Sigmoid colon (tissue), 4 donors: ENCODE measurements around the gene BMPR1A.

Source experiments
- POLR2A ChIP-seq, 2 donors: fragments of 450-650 bp; IDR thresholded peaks; one replicate each; pipeline ENCODE4 v1.6.1; 2016; ENCODE audit warnings: antibody characterized with exemption in 2 of 2, mild to moderate bottlenecking in 2 of 2, moderate library complexity in 2 of 2
- POLR2AphosphoS5 ChIP-seq, 4 donors: sonication (generic); formaldehyde crosslinking; IDR thresholded peaks; one replicate each; pipeline ENCODE4 v1.6.1; 2017; ENCODE audit warnings: antibody characterized with exemption in 4 of 4
- TF ChIP-seq, protein P1 (sequence below), 4 experiments: fragments of 450-650 bp in 3 of 4; fragments of 200-600 bp in 1 of 4; IDR thresholded peaks; one replicate each; pipeline ENCODE4 v1.5.1; 2016 to 2019; ENCODE audit warnings: antibody characterized with exemption in 4 of 4, mild to moderate bottlenecking in 3 of 4, moderate library complexity in 2 of 4

DNA sequence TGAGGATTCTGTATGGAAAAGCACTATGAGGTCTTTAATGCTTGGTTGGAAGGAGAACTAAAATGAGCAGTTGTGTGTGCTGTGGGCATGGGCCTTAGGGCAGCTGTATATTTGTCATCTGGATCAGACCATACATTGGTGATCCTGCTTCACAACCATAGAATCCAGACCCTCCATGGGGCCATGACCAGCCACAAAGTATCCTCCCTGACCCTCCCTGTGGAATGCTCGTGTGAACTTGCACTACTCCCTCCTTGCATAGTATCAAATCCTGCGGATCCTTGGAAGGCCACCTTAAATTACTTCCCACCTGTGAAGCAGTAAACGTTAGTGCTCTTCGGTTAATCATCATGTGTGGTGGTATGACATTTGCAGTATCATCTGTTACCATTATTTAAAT lies 67.1 kb downstream of the BMPR1A start:
- TF ChIP-seq, protein P1, sequence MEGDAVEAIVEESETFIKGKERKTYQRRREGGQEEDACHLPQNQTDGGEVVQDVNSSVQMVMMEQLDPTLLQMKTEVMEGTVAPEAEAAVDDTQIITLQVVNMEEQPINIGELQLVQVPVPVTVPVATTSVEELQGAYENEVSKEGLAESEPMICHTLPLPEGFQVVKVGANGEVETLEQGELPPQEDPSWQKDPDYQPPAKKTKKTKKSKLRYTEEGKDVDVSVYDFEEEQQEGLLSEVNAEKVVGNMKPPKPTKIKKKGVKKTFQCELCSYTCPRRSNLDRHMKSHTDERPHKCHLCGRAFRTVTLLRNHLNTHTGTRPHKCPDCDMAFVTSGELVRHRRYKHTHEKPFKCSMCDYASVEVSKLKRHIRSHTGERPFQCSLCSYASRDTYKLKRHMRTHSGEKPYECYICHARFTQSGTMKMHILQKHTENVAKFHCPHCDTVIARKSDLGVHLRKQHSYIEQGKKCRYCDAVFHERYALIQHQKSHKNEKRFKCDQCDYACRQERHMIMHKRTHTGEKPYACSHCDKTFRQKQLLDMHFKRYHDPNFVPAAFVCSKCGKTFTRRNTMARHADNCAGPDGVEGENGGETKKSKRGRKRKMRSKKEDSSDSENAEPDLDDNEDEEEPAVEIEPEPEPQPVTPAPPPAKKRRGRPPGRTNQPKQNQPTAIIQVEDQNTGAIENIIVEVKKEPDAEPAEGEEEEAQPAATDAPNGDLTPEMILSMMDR (IDR thresholded peaks at IDR 0.05) = no peak
- TF ChIP-seq POLR2A (IDR thresholded peaks at IDR 0.05) (no peak), POLR2AphosphoS5 (IDR thresholded peaks at IDR 0.05) (no peak)
